GM19043 (cell line): ENCODE results near the gene PPP2R2C.

ENCODE experiments used
- ATAC-seq: cut with Tn5 transposase; IDR thresholded peaks from one replicate; pipeline ENCODE4 v1.9.1; 2021; ENCODE audit warnings: low read depth; ENCODE audit not compliant: unreplicated experiment

PPP2R2C gene

DNA sequence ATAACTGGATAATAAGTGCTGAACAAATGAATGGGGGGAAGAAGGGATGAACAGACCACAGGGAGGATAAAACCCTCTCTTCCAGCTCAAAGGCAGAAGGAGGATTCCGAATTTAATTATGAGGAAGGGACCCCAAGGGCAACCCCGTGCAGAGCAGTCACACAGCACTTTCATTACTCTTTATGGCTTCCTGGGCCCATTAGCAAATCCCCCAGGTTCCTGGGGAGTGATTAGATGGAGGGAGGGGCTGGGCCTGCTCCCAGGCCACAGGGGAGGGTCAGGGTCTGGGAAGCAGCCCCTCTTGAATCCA, 67.1 kb downstream of the PPP2R2C start:
- ATAC-seq = no peak

DNA sequence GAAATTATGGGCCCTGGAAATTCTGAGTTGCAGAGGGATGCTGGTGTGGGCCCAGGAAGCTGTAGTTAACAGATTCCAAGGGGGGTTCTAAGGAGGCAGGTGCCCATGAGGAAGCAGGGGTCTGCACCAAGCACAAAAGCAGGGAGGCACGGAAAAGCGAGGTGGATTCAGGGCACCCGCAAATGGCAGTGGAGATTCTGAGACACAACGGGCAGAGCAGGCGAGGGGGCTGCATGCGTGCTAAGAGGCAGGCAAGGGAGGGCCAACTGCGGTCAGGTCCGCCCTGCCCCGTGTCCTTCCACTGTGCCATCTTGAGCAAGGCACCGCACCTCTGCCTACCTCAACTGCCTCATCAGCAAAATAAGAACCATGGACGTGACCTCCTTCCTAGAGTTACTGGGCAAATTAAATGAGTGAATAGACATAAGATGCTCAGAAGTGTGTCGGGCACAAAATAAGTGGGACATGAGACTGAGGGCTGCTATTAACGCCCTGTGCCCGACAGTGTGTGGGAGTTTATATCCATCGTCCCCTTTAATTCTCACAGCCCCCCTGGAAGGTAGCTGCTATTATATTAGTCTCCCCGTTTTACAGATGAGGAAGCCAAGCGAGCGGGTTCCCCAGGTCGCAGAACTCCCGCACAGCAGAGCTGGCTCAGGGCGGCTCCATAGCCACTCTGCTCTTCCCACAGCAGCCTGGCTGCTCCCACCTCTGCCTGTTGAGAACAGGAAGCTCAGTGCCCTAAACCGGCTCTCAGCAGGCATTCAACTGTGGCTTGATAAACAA, 67.6 kb downstream of the PPP2R2C start:
- no peak for ATAC-seq

DNA sequence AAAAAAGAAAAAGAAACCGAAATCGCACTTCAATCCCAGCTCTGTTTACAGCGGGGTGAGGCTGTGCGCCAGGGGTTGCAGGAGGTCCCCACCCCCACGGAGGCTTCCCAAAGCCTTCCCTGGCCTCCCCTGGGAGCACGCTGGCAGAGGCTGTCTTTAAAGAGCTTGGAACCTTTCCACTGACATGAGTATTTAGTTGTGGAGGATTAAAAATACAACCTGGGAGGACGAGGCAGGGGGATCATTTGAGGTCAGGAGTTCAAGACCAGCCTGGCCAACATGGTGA, 69.1 kb downstream of the PPP2R2C start:
- no peak for ATAC-seq

DNA sequence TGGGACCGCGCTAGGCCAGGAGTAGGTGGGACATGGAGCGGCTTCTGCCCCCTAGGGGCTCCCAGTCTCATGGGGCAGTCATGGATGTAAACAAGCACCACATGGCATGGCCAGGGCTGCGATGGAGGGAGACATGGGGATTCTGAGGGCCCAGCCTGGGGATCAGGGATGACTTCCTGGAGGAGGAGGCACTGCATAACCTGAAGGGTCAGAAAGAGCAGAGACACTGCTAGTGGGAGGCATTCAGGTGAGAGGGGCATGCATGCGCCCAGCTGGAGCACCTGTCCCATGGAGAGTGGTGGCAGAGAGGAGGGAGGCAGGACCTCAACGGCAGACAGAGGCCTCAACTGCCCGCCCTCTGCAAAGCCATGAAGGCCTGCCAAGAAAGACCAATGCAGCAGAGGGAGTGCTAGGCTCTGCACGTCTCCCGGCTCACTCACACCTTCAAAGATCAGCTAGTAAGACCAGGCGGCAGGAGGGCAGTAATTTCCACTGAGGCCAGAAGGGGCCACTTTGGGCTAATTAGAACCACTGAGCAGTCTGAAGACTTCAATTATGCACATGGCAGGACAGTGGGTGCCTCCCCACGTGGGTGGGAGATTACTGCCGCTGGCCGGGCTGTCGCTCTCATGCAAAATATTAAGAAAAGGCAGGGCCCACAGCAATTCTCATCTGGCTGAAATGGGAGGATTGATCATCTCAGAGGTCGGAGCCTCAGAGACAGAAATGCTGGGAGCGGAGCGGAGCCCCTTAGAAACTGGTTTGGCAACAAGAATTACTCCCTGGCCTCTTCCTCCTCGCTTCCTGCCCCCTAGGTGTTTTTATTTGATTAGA, 69.6 kb downstream of the PPP2R2C start:
- ATAC-seq = no peak

DNA sequence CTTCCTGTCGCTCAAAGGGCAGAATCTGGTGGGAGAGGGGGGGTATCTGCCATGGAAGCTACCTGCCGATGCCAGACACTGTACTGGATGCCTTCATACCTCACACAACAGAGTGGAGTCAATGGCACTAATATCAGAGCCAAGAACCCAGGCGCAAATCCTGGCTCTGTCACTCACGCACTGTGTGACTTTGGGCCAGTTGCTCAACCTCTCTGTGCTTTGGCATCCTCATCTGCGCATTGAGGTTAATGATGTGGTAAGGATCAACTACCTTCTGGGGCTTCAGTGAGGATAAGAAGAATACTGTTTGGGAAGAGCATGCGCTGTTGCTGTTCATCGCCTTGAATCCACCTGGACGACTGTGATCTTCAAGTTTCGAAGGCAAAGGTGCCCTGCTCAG, 70.6 kb downstream of the PPP2R2C start:
- no peak for ATAC-seq

DNA sequence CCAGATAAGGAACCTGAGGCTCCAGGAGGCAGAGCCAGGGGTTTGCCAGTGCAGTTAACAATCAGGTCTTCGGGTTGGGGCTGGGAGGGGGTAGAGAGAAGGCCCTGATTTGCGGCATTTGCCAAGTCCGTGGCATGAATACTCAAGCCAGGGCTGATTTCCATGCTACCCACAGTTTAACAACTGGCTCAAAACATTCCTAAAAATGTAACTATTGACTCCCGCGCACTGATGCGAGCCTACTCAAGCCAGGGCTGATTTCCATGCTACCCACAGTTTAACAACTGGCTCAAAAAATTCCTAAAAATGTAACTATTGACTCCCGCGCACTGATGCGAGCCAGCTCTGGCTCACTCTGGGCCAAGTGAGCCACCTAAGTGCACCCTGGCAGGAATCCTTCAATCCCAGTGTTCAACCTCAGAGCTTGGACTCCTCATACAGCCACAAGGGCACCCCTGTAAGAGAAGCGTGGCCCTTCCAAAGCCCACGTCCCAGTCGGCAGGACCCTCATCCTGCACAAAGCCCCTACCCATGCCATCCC, 75.6 kb downstream of the PPP2R2C start:
- ATAC-seq = no peak

DNA sequence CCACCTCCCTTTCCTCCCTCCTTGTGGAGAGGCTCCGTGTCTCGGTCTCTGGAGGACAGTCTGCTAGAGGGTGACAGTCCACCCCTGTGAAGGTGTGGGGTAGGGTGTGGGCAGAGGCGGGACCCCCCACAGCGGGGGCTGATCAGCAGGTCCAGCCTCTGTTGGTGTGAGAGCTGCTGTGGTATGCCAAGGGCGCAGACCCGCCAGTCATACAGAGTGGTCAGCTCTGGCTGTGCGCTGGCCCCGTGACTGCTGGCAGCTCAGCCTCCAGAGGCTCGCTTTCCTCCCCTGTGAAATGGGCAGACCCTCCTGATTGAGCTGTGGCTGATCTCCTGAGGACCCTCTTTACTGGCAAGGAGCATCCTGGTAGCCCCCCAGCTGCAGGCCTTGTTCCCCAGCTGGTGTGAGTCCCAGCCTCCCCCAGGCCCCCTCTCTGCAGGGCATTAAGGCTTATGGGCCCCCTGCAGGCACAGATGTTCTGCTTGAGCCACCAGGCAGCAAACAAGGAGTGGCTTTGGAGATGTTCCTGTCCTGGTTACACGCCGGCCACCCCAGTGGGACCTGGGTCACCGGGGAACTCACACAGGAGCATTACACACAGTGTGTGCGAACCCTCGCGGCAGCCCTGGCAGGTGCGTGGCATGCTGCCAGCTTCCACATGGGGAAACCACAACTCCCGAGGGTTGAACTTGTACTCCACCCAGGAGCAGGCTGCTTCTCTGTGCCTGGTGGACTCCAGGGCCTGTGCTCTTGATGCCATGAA, 76.8 kb downstream of the PPP2R2C start:
- ATAC-seq = no peak

DNA sequence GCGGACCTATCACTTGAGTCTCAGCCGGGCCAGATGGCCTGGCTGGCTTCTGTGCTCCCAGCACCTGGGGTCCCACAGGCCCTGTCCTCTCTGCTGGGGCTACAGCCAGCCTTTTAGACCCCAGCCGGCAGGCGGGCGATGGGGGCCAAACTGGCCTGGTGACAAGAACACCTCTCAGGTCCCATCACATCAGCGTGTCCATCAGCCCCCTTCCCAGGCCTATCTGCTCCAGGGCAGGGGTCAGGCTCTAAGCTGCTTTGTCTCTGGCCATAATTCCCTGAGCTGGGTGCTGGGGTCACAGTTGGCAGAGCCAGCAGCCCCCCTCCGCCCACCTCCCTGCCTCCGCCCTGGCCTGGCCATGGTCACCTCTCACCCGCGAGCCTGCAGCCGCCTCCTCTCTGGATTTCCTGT, 77.7 kb downstream of the PPP2R2C start:
- ATAC-seq = no peak

DNA sequence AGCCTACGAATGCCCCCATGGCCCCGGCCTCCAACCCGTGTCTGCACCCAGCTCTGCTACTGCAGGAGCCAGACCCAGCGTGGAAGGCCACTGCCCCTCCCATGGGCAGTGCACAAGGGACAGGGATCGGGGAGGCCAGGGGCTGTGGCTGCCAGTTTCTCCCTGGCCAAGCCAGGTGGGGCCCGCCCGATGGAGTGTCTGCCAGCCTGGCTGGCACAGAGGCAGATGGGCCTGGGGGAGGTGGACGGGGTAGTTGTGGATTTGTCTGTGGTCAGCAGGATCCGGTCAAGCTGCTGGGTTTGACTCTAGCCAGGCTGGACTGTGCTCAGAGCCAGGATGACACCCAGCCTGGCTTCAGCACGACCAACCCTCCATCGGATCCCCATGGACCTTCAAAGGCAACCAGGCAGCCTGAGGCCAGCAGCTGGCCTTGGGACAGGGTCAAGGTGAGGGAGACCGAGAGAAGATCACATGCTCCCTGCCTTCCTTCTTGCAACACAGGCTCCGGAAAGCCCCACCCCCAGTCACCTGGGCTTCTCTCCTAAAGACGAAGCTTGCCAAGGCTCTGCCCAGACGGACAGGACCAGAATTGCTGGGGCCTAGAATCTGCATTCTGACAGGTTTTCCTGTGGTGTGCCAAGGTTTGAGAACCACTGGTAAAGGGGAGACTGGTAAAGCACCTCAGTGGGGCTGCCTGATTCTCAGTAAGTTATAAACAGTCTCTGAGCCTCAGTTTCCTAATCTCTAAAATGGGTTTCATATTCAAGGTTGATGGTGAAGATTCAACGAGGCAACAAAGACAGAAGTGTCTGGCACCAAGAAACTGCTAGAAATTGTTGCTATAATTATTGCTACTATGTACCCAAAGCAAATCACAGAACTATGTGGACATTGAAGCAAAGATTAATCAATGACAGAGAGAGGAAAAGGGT, 78.6 kb downstream of the PPP2R2C start:
- ATAC-seq = no peak

DNA sequence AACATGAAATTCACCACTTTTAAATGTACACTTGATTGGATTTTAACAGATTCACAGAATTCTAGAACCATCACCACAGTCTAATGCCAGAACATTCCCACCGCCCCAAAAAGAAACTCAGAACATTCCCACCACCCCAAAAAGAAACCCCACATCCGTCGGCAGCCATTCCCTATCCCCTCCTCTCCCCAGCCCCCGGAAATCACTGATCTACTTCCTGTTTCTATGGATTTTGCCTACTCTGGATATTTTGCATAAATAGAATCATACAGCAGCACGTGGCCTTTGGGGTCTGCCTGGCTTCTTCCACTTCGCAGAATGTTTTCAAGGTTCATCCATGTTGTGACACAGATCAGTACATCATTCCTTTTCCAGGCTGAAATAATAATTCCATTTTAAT, 79.3 kb downstream of the PPP2R2C start:
- ATAC-seq = no peak

DNA sequence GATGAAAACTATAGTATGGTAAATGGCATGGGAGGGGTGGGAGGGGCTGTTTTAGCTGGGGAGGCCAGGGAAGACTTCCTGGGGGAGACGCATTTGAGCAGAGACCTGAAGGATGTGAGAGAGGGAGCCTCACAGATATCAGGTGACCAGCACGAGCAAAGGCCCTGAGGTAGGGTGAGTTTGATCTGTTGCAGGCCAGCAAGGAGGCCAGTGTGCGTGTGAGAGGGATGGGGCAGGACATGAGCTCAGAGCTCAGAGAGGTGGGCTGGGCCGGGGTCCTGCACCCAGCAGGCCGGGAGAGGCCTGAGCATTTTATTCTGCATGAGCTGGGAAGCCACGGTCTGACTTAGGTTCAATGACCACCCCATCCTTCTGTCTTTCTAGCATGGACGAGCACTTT, 80.0 kb downstream of the PPP2R2C start:
- no peak for ATAC-seq

DNA sequence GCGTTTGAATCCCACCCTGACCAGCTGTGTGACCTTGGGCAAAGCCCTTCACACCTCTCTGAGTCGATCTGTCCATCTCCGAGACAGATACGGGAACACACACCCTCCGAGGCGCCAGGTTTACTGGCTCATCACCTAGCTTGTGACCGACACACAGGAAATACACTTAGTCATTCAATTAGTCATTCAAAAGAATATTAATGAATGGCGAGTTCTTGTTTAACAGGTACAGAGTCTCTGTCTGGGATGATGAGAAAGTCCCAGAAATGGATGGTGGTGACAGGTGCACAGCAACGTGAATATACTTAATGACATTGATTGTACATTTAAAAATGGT, 80.6 kb downstream of the PPP2R2C start:
- no peak for ATAC-seq

DNA sequence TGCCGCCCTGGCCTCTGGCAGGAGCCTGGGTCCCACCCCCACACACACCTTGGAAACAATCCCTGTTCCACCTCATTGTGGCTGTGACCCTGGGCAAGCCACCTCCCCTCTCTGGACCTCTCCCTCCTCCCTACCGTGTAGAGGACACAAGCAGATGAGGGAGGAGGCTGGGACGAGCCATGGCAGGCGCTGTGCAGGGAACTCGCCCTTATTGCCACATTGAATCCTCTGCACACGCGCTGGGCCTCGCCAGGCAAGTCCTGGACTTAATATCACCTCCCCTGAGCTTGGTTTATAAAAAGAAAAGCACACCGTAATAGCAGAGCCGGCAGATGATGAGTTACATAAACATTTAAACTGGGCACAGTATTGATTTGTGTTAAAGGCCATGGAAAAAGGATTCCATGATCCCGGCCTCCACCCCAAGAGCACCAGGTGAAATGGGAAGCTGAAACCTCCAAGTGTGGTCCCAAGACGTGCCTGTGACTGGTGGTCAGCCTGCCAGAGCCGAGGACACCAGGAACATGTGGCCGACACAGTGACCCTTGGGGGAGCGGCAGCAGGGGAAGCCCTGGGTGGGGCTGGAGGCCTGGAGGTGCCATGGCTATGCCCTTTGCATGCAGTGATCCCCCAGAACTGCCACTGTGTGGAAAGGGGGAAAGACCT, 81.1 kb downstream of the PPP2R2C start:
- ATAC-seq = no peak

DNA sequence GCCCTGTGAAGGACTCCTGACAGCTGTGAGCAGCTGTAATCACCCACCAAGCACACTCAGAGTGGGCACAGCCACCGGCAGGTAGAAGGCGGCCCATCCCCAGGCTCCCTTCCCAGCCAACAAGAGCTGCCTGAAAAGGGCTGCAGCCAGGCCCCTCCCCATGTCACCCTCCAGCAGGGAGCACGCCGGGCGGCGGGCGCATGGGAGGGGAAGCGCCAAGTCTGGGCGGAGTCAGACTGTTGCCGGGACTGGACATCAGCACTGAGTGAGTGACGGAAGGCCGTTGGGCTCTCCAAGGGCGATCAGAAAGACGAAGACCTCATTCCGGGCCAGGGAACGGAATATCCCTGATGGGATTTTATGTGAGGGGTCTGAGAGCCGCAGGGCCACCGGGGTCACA, 82.1 kb downstream of the PPP2R2C start:
- ATAC-seq = no peak

DNA sequence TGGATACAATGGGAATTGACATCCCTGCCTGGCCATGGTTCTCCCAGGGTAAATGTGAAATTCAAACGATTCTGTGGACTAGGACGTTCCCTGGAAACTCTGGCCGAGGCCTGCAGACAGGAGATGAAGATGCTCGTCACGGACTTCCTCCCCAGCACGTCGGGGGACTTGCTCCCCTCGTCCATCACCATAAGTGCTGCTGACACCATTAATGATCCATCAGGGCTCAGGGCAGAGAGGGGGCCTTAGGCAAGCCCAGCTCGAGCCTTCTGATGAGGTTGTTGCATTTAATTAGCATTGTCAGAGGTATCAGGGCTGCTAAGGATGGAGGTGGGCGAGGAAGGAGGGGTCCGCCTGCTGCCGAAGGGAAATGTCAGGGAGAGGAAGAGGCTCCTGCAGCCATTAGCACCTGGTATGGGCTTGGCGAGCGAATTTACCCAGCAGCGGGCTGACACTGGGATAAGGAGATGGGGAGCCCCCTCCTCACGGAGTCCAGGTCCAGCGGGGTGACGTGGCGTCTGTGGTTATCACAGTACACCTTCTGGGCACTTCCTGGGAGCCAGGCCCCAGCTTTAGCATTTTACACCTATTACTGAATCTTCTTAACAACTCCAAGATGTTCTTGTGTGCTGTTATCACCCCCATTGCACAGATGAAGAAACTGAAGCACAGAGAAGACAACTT, 83.1 kb downstream of the PPP2R2C start:
- ATAC-seq = no peak

DNA sequence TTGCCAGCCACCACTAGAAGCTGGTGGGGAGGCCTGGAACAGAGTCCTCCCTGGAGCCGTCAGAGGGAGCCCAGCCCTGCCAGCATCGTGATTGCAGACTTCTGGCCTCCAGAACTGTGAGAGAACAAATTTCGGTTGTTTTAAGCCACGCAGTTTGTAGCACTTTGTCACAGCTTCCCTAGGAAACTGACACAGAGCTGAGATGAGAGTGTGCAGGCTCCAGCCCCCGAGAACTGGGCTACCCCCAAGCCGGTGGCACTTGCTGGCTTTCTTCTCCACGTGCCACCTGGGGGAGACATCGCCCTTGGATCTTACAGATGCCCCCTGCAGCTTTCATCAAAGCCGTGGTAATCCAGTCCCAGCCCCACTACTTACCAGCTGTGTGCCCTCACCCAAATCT, 83.7 kb downstream of the PPP2R2C start:
- no peak for ATAC-seq

DNA sequence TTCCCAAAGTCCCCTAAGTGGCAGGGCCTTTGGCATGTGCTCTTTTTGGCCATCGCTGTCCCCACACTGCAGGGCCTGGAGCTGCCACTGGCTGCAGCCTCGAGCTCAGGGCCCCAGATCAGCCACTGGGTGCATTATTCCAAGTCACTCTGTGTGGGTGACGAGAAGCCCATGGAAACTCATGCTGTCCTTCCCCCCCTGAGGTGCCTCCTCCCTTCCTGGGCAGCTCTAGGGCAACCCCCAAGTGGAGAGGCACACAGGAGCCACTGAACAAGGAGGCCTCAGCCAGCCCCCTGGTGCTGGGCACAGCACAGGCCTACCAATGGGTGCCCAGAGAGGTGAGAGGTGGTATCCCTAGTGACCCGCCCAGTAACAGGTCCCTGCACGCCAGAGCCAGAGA, 84.5 kb downstream of the PPP2R2C start:
- ATAC-seq = no peak

DNA sequence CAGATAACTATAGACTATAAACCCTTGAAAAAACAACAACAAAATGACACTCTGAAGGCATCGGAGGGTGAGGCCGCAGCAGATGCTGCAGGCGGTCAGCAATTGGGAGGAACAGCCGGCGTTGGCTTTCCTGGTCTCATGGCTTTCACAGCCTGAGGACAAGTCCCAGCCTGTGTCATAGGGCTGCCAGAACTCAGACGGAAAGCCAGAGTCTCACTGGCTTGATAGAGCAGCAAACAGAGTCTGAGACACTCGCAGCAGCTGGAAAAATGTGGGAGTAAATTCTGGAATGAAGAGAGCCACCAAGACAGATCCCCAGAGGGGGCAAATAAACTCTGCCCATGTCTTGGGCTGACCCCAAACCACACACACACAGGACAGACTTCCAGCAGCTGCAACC, 86.3 kb downstream of the PPP2R2C start:
- ATAC-seq = no peak

DNA sequence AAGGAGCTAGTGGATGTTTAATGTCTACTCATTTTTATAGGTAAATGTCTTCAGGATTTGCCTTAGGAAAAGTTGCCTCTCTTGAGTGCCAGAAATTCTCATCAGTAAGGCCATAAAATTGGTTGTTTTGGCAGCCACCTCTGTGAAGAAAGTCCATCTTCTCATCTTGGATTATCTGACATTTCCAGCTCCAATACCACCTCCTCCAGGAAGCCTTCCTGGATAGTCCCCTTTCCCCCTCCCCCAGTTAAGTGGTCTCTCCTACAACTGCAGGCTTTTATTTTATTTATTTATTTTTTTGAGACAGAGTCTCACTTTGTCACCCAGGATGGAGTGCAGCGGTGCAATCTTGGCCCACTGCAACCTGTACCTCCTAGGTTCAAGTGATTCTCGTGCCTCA, 87.1 kb downstream of the PPP2R2C start:
- no peak for ATAC-seq
